Measurements from ENCODE around the gene SURF1. TPM values are rescaled to one million over a fixed set of nuclear protein-coding genes. Genes with fewer than 3 reads are reported as not detected.

Gene SURF1
- total RNA-seq, 1 experiment from 2014 or later = 57.5 TPM

- ChIA-PET CTCF (no interaction called here), POLR2A (interaction anchor here (0.6 kb wide), 1 partner anchor 23 kb away, joined by 3 read pairs; no protein-coding TSS in a partner anchor)
- Mint-ChIP-seq H3K4me3 (ENCODE audit: unreplicated experiment) (no peak overlapping the region), H3K27ac (ENCODE audit: unreplicated experiment) (no peak overlapping the region), H3K4me1 (ENCODE audit: low read depth, unreplicated experiment) (peaks cover 7% of the 10 kb centered on the region), H3K9me3 (ENCODE audit: unreplicated experiment) (no peaks in the 10 kb centered on the region), H3K27me3 (ENCODE audit: insufficient read depth, unreplicated experiment) (no peaks in the 10 kb centered on the region), H3K36me3 (ENCODE audit: insufficient read depth, unreplicated experiment) (no peaks in the 10 kb centered on the region)
- H3K36me3 ChIP-seq (ENCODE audit: control insufficient read depth, insufficient read depth, low read length) = no peaks in the 10 kb centered on the region
- no peak for TF ChIP-seq CTCF (IDR thresholded peaks at IDR 0.05; ENCODE audit: insufficient read depth in 1 of 2, low read depth in 1 of 2, low read length in 1 of 2, severe bottlenecking in 1 of 2, unreplicated experiment in 1 of 2)
- intact Hi-C loops (cut with micrococcal nuclease; ENCODE audit: unreplicated experiment) = no loop called here
- no peak overlapping the region for H3K4me3 ChIP-seq (ENCODE audit: low read depth, low read length)
- BruUV-seq (replicated peaks) = no TSS peak
- H3K27me3 ChIP-seq (replicated peaks; ENCODE audit: control insufficient read depth, insufficient read depth, low read length) = no peaks in the 10 kb centered on the region
- DNase-seq = no peak
- H3K9me3 ChIP-seq = no peaks in the 10 kb centered on the region
- H3K4me1 ChIP-seq = no peaks in the 10 kb centered on the region
Measured at GRCh38 chr9:133383438-133383837, 27.2 kb upstream of the SURF1 start.

- Mint-ChIP-seq H3K9me3 (ENCODE audit: unreplicated experiment) (no peaks in the 10 kb centered on the region), H3K4me3 (ENCODE audit: unreplicated experiment) (no peak overlapping the region), H3K27ac (ENCODE audit: unreplicated experiment) (no peak overlapping the region), H3K36me3 (ENCODE audit: insufficient read depth, unreplicated experiment) (no peaks in the 10 kb centered on the region), H3K27me3 (ENCODE audit: insufficient read depth, unreplicated experiment) (no peaks in the 10 kb centered on the region), H3K4me1 (ENCODE audit: low read depth, unreplicated experiment) (peaks cover 7% of the 10 kb centered on the region)
- Histone ChIP-seq H3K27me3 (replicated peaks; ENCODE audit: control insufficient read depth, insufficient read depth, low read length) (no peaks in the 10 kb centered on the region), H3K9me3 (no peaks in the 10 kb centered on the region), H3K36me3 (ENCODE audit: control insufficient read depth, insufficient read depth, low read length) (no peaks in the 10 kb centered on the region), H3K4me3 (ENCODE audit: low read depth, low read length) (no peak overlapping the region), H3K4me1 (no peaks in the 10 kb centered on the region)
- CTCF ChIA-PET = no interaction called here
- POLR2A ChIA-PET = no interaction called here
- intact Hi-C loops (cut with micrococcal nuclease; ENCODE audit: unreplicated experiment) = no loop called here
- no TSS peak for BruUV-seq (replicated peaks)
- TF ChIP-seq CTCF (IDR thresholded peaks at IDR 0.05; ENCODE audit: insufficient read depth in 1 of 2, low read depth in 1 of 2, low read length in 1 of 2, severe bottlenecking in 1 of 2, unreplicated experiment in 1 of 2) = no peak
- DNase-seq = no peak
Measured at GRCh38 chr9:133382507-133383141, 26.3 kb upstream of the SURF1 start.

- ChIA-PET POLR2A (no interaction called here), CTCF (no interaction called here)
- no TSS peak for BruUV-seq (replicated peaks)
- no peak overlapping the region for H3K27ac Mint-ChIP-seq (ENCODE audit: unreplicated experiment)
- no peak overlapping the region for H3K4me3 Mint-ChIP-seq (ENCODE audit: unreplicated experiment)
- H3K36me3 Mint-ChIP-seq (ENCODE audit: insufficient read depth, unreplicated experiment) = peaks cover 5% of the 10 kb centered on the region
- Histone ChIP-seq H3K4me3 (ENCODE audit: low read depth, low read length) (no peak overlapping the region), H3K36me3 (ENCODE audit: control insufficient read depth, insufficient read depth, low read length) (no peaks in the 10 kb centered on the region), H3K27me3 (replicated peaks; ENCODE audit: control insufficient read depth, insufficient read depth, low read length) (no peaks in the 10 kb centered on the region), H3K9me3 (no peaks in the 10 kb centered on the region), H3K4me1 (no peaks in the 10 kb centered on the region)
- no peak for TF ChIP-seq CTCF (IDR thresholded peaks at IDR 0.05; ENCODE audit: insufficient read depth in 1 of 2, low read depth in 1 of 2, low read length in 1 of 2, severe bottlenecking in 1 of 2, unreplicated experiment in 1 of 2)
- intact Hi-C loops (cut with micrococcal nuclease; ENCODE audit: unreplicated experiment) = no loop called here
- H3K27me3 Mint-ChIP-seq (ENCODE audit: insufficient read depth, unreplicated experiment) = no peaks in the 10 kb centered on the region
- no peaks in the 10 kb centered on the region for H3K4me1 Mint-ChIP-seq (ENCODE audit: low read depth, unreplicated experiment)
- no peak for DNase-seq
- no peaks in the 10 kb centered on the region for H3K9me3 Mint-ChIP-seq (ENCODE audit: unreplicated experiment)
Measured at GRCh38 chr9:133380734-133381133, 24.4 kb upstream of the SURF1 start.

Measured in Caco-2 (cell line).